Osteocyte (in vitro differentiated cells): ENCODE measurements around the gene UGT1A9. TPM values are rescaled to one million over a fixed set of nuclear protein-coding genes. Genes with fewer than 3 reads are reported as not detected.

Experiments
- DNase-seq: peaks from one replicate; pipeline ENCODE4 v3.0.0; 2021; ENCODE audit warnings: mixed read lengths; ENCODE audit not compliant: unreplicated experiment; ENCODE audit errors: extremely low spot score
- H3K27ac Mint-ChIP-seq: one replicate; pipeline ENCODE4 v1.8.0; 2021; ENCODE audit warnings: mild to moderate bottlenecking, mixed read lengths; ENCODE audit not compliant: unreplicated experiment
- H3K27me3 Mint-ChIP-seq: one replicate; pipeline ENCODE4 v1.8.0; 2021; ENCODE audit warnings: mixed read lengths; ENCODE audit not compliant: unreplicated experiment
- H3K36me3 Mint-ChIP-seq: one replicate; pipeline ENCODE4 v1.8.0; 2021; ENCODE audit warnings: mixed read lengths; ENCODE audit not compliant: unreplicated experiment
- H3K4me1 Mint-ChIP-seq: one replicate; pipeline ENCODE4 v1.8.0; 2021; ENCODE audit warnings: mixed read lengths; ENCODE audit not compliant: unreplicated experiment
- H3K4me3 Mint-ChIP-seq: one replicate; pipeline ENCODE4 v1.8.0; 2021; ENCODE audit warnings: mild to moderate bottlenecking, moderate library complexity, mixed read lengths; ENCODE audit not compliant: unreplicated experiment
- H3K9me3 Mint-ChIP-seq: one replicate; pipeline ENCODE4 v1.8.0; 2021; ENCODE audit warnings: mixed read lengths; ENCODE audit not compliant: unreplicated experiment
- total RNA-seq: library from RNA; stranded (reverse); gene quantifications from 2 replicates; pipeline ENCODE4 v1.2.1, GENCODE V29; 2021
- TF ChIP-seq, protein P1 (sequence below): fragments of 200-600 bp; sonication (generic); IDR thresholded peaks from 2 replicates; pipeline ENCODE4 v1.5.0; 2021; ENCODE audit warnings: antibody characterized with exemption, mild to moderate bottlenecking, moderate library complexity

Gene UGT1A9
- total RNA-seq, 1 donor from 2014 or later = not detected

DNA sequence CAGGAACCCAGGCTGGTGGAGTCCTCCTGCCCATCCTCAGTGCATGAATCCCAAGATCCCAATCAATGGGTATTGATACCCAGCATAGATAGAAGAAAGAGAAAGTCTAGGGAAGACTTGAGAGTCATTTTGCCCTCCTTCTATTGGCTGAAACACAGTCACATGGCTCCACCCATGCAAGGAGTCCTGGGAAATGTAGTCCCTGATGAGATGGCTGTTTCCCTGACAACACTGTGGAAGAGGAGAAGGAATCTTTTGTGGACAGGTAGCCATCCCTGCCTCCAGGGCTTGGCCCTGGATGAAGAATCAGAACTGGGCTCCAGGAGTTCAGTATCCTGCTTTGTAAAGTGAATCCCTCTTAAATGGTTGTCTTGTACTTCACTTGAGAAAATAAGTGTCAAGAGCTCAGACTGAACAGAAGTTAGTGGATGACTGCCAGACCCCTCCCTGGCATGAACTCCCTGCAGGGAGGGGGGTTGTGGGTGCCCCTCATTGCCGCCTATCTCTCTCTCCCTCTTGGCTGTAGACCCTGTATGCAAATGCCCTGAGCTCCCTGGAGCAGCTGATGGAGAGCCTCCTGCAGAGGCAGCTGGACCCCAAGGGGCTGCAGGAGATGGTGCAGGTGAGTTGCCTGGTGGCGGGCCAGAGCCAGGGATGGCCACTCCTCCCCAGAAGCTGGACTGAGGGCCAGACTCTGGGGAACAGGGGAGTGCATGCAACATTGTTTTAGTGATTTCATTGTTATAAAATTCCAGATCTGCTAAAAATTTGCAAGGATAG is 142.5 kb downstream of the UGT1A9 start:
- Mint-ChIP-seq H3K4me1 (peaks cover 21% of the 10 kb centered on the region), H3K9me3 (no peaks in the 10 kb centered on the region), H3K27ac (no peak overlapping the region), H3K27me3 (peaks cover 18% of the 10 kb centered on the region), H3K36me3 (no peaks in the 10 kb centered on the region), H3K4me3 (no peak overlapping the region)
- TF ChIP-seq, protein P1, sequence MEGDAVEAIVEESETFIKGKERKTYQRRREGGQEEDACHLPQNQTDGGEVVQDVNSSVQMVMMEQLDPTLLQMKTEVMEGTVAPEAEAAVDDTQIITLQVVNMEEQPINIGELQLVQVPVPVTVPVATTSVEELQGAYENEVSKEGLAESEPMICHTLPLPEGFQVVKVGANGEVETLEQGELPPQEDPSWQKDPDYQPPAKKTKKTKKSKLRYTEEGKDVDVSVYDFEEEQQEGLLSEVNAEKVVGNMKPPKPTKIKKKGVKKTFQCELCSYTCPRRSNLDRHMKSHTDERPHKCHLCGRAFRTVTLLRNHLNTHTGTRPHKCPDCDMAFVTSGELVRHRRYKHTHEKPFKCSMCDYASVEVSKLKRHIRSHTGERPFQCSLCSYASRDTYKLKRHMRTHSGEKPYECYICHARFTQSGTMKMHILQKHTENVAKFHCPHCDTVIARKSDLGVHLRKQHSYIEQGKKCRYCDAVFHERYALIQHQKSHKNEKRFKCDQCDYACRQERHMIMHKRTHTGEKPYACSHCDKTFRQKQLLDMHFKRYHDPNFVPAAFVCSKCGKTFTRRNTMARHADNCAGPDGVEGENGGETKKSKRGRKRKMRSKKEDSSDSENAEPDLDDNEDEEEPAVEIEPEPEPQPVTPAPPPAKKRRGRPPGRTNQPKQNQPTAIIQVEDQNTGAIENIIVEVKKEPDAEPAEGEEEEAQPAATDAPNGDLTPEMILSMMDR = no peak
- DNase-seq = no peak

DNA sequence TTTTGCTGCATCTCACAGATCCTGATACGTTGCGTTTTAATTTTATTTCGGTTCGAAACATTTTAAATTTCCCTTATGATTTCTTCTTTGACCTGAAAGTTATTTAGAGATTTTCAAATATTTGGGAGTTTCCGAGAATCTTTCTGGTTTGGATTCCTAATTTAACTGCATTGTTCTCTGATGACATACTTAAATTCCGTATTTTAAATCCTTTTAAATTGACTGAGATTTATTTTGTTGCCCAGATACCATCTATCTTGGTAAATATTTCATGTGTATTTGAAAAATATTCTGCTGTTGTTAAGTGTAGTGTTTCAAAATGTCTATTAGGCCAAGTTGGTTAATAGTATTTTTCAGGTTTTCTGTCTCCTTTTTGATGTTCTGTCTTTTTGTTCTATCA is 144.2 kb downstream of the UGT1A9 start:
- H3K36me3 Mint-ChIP-seq = no peaks in the 10 kb centered on the region
- TF ChIP-seq, protein P1 = no peak
- DNase-seq = no peak
- H3K27me3 Mint-ChIP-seq = peaks cover 16% of the 10 kb centered on the region
- H3K27ac Mint-ChIP-seq = peak overlapping the region; percentile 43
- peaks cover 21% of the 10 kb centered on the region for H3K4me1 Mint-ChIP-seq
- H3K9me3 Mint-ChIP-seq = no peaks in the 10 kb centered on the region
- no peak overlapping the region for H3K4me3 Mint-ChIP-seq

DNA sequence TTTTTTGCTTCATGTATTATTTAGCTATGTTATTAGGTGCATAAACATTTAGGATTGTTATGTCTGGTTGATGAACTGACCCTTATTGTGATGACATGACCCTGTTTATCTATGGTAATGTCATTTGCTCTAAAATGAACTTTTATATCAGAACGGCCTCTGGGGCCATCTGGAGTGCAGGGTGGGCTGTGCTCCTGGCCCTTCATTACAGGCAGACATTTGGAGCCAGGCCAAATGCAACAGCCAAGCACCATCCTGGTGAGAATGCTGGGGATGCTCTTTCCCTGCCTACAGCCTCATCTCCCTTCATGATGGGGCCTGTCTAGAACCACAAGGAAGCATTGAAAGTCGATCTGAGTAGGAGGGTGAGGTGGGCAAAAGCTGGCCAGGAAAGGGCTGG is 144.6 kb downstream of the UGT1A9 start:
- Mint-ChIP-seq H3K27me3 (peaks cover 14% of the 10 kb centered on the region), H3K36me3 (no peaks in the 10 kb centered on the region), H3K27ac (peak overlapping the region; percentile 43), H3K9me3 (no peaks in the 10 kb centered on the region), H3K4me1 (peaks cover 21% of the 10 kb centered on the region), H3K4me3 (no peak overlapping the region)
- TF ChIP-seq, protein P1 = no peak
- no peak for DNase-seq

DNA sequence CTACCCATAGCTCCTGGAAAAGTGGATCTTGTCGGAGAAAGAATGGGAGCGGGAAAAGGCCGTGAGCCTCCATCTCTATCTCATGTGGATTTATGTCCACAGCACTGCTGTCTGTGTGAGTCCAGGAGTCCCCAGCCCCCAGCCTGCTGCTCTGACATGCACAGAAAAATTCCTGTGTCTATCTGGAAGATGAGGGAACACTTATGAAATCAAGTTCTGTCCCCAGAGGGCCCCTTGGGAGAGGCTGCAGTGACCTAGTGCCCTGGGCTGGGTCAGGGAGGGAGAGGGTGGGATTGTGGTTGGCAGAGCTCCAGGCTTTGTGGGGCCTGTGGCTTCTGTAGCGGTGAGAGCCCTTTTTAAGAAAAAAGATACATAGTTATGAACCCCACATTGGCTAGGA is 145.1 kb downstream of the UGT1A9 start:
- Mint-ChIP-seq H3K4me3 (no peak overlapping the region), H3K36me3 (no peaks in the 10 kb centered on the region), H3K4me1 (peaks cover 21% of the 10 kb centered on the region), H3K27ac (peak overlapping the region; percentile 43), H3K9me3 (no peaks in the 10 kb centered on the region), H3K27me3 (peaks cover 14% of the 10 kb centered on the region)
- no peak for DNase-seq
- TF ChIP-seq, protein P1 = no peak

DNA sequence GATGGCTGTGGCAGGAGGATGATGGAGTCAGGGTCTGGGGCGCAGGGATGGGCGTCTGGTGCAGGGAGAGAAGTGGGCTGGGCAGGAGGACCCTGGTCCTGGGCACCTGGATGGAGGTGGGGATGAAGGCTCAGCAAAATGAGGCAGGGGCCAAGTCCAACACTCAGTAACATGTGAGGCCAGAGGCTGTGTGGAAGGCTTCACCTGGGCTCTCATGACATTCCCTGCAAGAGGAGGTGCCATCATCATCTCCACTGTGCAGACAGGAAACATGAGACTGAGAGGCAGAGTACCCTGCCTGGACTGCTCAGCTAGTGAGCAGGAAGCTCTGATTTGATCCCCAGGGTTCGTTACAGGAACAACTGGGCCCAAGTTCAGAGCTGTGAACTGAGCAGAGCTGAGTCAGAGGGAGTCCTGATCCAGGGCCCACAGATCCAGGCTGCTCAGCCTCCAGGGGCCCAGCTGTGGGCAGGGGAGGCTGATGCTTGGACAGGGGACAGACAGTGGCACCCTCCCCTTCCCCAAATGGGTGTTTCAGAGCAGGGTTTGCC is 145.7 kb downstream of the UGT1A9 start:
- DNase-seq = no peak
- no peaks in the 10 kb centered on the region for H3K36me3 Mint-ChIP-seq
- H3K27ac Mint-ChIP-seq = peak overlapping the region; percentile 54
- H3K4me1 Mint-ChIP-seq = peaks cover 21% of the 10 kb centered on the region
- H3K4me3 Mint-ChIP-seq = no peak overlapping the region
- H3K9me3 Mint-ChIP-seq = no peaks in the 10 kb centered on the region
- peaks cover 9% of the 10 kb centered on the region for H3K27me3 Mint-ChIP-seq
- TF ChIP-seq, protein P1 = no peak
